Liver (tissue), 9 donors: ENCODE measurements around the gene PARD3. TPM values are rescaled to one million over a fixed set of nuclear protein-coding genes. Genes with fewer than 3 reads are reported as not detected.

Experiments
- DNase-seq: peaks from one replicate; pipeline ENCODE4 v3.0.0-alpha.2; 2017; ENCODE audit warnings: low spot score
- H3K27ac ChIP-seq, 2 donors: one replicate each; pipeline ENCODE4 v1.7.0; 2013; ENCODE audit warnings: inconsistent platforms in 2 of 2, low read length in 2 of 2, control low read depth in 1 of 2, low read depth in 1 of 2, mild to moderate bottlenecking in 1 of 2
- H3K27me3 ChIP-seq, 4 donors: one replicate each; pipeline versions ENCODE4 v1.6.1 to v1.7.0; 2013; ENCODE audit warnings: low read length in 3 of 4, inconsistent platforms in 1 of 4, mild to moderate bottlenecking in 1 of 4, moderate library complexity in 1 of 4; ENCODE audit not compliant: control insufficient read depth in 4 of 4, insufficient read depth in 4 of 4
- H3K36me3 ChIP-seq, 4 donors: one replicate each; pipeline versions ENCODE4 v1.6.1 to v1.7.0; 2013; ENCODE audit warnings: low read length in 3 of 4, mild to moderate bottlenecking in 3 of 4, low read depth in 1 of 4, moderate library complexity in 1 of 4; ENCODE audit not compliant: control insufficient read depth in 4 of 4, insufficient read depth in 3 of 4
- H3K4me1 ChIP-seq, 4 donors: one replicate each; pipeline versions ENCODE4 v1.6.1 to v1.7.0; 2013; ENCODE audit warnings: low read length in 3 of 4, mild to moderate bottlenecking in 3 of 4, moderate library complexity in 1 of 4; ENCODE audit not compliant: control insufficient read depth in 4 of 4, insufficient read depth in 4 of 4
- H3K4me3 ChIP-seq, 3 donors: one replicate each; pipeline versions ENCODE4 v1.6.1 to v1.7.0; 2013; ENCODE audit warnings: low read length in 3 of 3, control low read depth in 1 of 3, low read depth in 1 of 3, mild to moderate bottlenecking in 1 of 3
- H3K9ac ChIP-seq, 2 donors: one replicate each; pipeline ENCODE4 v1.7.0; 2013; ENCODE audit warnings: low read length in 2 of 2, mild to moderate bottlenecking in 2 of 2, moderate library complexity in 2 of 2, control low read depth in 1 of 2, low read depth in 1 of 2
- H3K9me3 ChIP-seq, 4 donors: one replicate each; pipeline versions ENCODE4 v1.6.1 to v1.7.0; 2013; ENCODE audit warnings: low read length in 3 of 4; ENCODE audit not compliant: control insufficient read depth in 4 of 4
- EGR1 ChIP-seq, 2 donors: IDR thresholded peaks; 2 replicates each; pipeline ENCODE4 v1.6.1; 2016 to 2018; ENCODE audit warnings: antibody characterized with exemption in 2 of 2, low read depth in 2 of 2
- FOXA1 ChIP-seq: IDR thresholded peaks from 2 replicates; pipeline ENCODE4 v1.6.1; 2016; ENCODE audit warnings: antibody characterized with exemption
- FOXA2 ChIP-seq: IDR thresholded peaks from 2 replicates; pipeline ENCODE4 v1.6.1; 2016; ENCODE audit warnings: antibody characterized with exemption
- GABPA ChIP-seq, 2 donors: IDR thresholded peaks in 1 of 2; conservative IDR thresholded peaks in 1 of 2; 2 replicates each; pipeline ENCODE4 v1.6.1; 2016; ENCODE audit warnings: antibody characterized with exemption in 2 of 2, mild to moderate bottlenecking in 1 of 2, moderate library complexity in 1 of 2
- HNF4G ChIP-seq: IDR thresholded peaks from 2 replicates; pipeline ENCODE4 v1.6.1; 2016; ENCODE audit warnings: antibody characterized with exemption
- JUND ChIP-seq, 2 donors: IDR thresholded peaks; 2 replicates each; pipeline ENCODE4 v1.6.1; 2016; ENCODE audit warnings: antibody characterized with exemption in 2 of 2
- NR2F2 ChIP-seq: IDR thresholded peaks from 2 replicates; pipeline ENCODE4 v1.6.1; 2016; ENCODE audit warnings: antibody characterized with exemption
- RAD21 ChIP-seq, 2 donors: IDR thresholded peaks; 2 replicates each; pipeline ENCODE4 v1.6.1; 2016; ENCODE audit warnings: antibody characterized with exemption in 2 of 2, mild to moderate bottlenecking in 2 of 2
- RXRA ChIP-seq, 2 donors: IDR thresholded peaks; 2 replicates each; pipeline ENCODE4 v1.6.1; 2017 to 2018; ENCODE audit warnings: antibody characterized with exemption in 2 of 2, mild to moderate bottlenecking in 1 of 2
- SP1 ChIP-seq: IDR thresholded peaks from 2 replicates; pipeline ENCODE4 v1.6.1; 2018; ENCODE audit warnings: antibody characterized with exemption, mild to moderate bottlenecking
- TAF1 ChIP-seq: conservative IDR thresholded peaks from 2 replicates; pipeline ENCODE4 v1.6.1; 2016; ENCODE audit warnings: antibody characterized with exemption, mild to moderate bottlenecking
- YY1 ChIP-seq: IDR thresholded peaks from 2 replicates; pipeline ENCODE4 v1.6.1; 2016; ENCODE audit warnings: antibody characterized with exemption, mild to moderate bottlenecking
- WGBS: extraction: QIAGEN DNeasy Blood & Tissue Kit; methylation state at CpG from one replicate; pipeline ENCODE4 v1.1.7; 2013; 5-methylcytosine and 5-hydroxymethylcytosine counted together
- polyA plus RNA-seq, 2 donors: library from polyadenylated mRNA; stranded (reverse) in 1 of 2; unstranded in 1 of 2; fragments of 200-250 nt in 1 of 2; fragments of >200 nt in 1 of 2; fragmentation: Nextera tagmentation in 1 of 2; extraction: Ambion mirVana in 1 of 2; gene quantifications; one replicate each; pipeline versions ENCODE4 v1.2.1 to v1.2.3, GENCODE V29; 2013 to 2015
- total RNA-seq, 2 donors: library from RNA; depleted of rRNA; stranded (reverse); fragments of >200 nt; gene quantifications; one replicate each; pipeline ENCODE4 v1.2.3, GENCODE V29; 2014
- TF ChIP-seq, protein P1 (sequence below): IDR thresholded peaks from 2 replicates; pipeline ENCODE4 v1.6.1; 2016; ENCODE audit warnings: antibody characterized with exemption
- TF ChIP-seq, protein P2 (sequence below): fragments of 150-350 bp; IDR thresholded peaks from 2 replicates; pipeline ENCODE4 v1.5.1; 2017; ENCODE audit warnings: improper control_type of control experiment, low read depth, low read length; ENCODE audit not compliant: missing input control
- TF ChIP-seq, protein P3 (sequence below): IDR thresholded peaks from 2 replicates; pipeline ENCODE4 v1.6.1; 2016; ENCODE audit warnings: antibody characterized with exemption
- TF ChIP-seq, protein P4 (sequence below): IDR thresholded peaks from 2 replicates; pipeline ENCODE4 v1.6.1; 2016; ENCODE audit warnings: antibody characterized with exemption, mild to moderate bottlenecking
- TF ChIP-seq, protein P5 (sequence below): IDR thresholded peaks from 2 replicates; pipeline ENCODE4 v1.6.1; 2016; ENCODE audit warnings: antibody characterized with exemption
- donor health status: healthy.
- donor health status: healthy.
- donor health status: healthy.
- donor health status: healthy.
- donor health status: healthy.

PARD3 gene
- total and polyA plus RNA-seq, 4 donors, result 12.3 to 43.8 (median 13.5) TPM

DNA sequence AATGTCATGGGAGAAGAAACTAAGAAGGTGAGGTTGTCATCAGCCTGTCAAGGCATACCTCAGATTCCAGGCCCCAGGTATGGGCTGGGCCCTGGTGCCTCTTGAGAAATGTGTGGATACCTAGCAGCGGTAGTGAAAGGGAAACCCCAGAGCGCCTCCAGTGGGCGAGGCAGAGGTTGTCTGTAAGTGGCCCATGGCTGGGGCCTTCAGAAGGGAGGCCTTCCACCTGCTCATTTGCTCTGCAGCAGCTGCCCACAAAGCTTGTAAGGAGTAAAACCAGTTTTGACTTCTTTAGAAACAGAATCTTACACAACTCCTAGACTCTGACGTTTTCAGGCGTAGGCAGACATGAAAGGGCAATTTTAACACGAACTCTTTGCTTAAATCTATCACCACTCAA lies 509.9 kb downstream of the PARD3 start:
- Histone ChIP-seq H3K4me1 (no peaks in the 10 kb centered on the region), H3K27me3 (no peaks in the 10 kb centered on the region), H3K36me3 (peaks cover 0 to 3% (median 2%) of the 10 kb centered on the region in 4 donors), H3K9me3 (no peaks in the 10 kb centered on the region), H3K9ac (no peak overlapping the region), H3K27ac (no peak overlapping the region), H3K4me3 (no peak overlapping the region)
- DNase-seq, result no peak
- TF ChIP-seq, protein P1, sequence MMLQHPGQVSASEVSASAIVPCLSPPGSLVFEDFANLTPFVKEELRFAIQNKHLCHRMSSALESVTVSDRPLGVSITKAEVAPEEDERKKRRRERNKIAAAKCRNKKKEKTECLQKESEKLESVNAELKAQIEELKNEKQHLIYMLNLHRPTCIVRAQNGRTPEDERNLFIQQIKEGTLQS, result no peak
- TF ChIP-seq RAD21 (IDR thresholded peaks at IDR 0.05), result no peak
- TF ChIP-seq RXRA (IDR thresholded peaks at IDR 0.05), result no peak
- TF ChIP-seq, protein P2, sequence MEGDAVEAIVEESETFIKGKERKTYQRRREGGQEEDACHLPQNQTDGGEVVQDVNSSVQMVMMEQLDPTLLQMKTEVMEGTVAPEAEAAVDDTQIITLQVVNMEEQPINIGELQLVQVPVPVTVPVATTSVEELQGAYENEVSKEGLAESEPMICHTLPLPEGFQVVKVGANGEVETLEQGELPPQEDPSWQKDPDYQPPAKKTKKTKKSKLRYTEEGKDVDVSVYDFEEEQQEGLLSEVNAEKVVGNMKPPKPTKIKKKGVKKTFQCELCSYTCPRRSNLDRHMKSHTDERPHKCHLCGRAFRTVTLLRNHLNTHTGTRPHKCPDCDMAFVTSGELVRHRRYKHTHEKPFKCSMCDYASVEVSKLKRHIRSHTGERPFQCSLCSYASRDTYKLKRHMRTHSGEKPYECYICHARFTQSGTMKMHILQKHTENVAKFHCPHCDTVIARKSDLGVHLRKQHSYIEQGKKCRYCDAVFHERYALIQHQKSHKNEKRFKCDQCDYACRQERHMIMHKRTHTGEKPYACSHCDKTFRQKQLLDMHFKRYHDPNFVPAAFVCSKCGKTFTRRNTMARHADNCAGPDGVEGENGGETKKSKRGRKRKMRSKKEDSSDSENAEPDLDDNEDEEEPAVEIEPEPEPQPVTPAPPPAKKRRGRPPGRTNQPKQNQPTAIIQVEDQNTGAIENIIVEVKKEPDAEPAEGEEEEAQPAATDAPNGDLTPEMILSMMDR, result no peak
- TF ChIP-seq NR2F2, result no peak
- TF ChIP-seq EGR1 (IDR thresholded peaks at IDR 0.05; ENCODE audit: low read depth in 2 of 2), result no peak
- no peak for TF ChIP-seq YY1
- TF ChIP-seq, protein P3, sequence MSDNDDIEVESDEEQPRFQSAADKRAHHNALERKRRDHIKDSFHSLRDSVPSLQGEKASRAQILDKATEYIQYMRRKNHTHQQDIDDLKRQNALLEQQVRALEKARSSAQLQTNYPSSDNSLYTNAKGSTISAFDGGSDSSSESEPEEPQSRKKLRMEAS, result no peak
- no peak for TF ChIP-seq JUND (IDR thresholded peaks at IDR 0.05)
- TF ChIP-seq TAF1, result no peak
- TF ChIP-seq HNF4G, result no peak
- TF ChIP-seq, protein P4, sequence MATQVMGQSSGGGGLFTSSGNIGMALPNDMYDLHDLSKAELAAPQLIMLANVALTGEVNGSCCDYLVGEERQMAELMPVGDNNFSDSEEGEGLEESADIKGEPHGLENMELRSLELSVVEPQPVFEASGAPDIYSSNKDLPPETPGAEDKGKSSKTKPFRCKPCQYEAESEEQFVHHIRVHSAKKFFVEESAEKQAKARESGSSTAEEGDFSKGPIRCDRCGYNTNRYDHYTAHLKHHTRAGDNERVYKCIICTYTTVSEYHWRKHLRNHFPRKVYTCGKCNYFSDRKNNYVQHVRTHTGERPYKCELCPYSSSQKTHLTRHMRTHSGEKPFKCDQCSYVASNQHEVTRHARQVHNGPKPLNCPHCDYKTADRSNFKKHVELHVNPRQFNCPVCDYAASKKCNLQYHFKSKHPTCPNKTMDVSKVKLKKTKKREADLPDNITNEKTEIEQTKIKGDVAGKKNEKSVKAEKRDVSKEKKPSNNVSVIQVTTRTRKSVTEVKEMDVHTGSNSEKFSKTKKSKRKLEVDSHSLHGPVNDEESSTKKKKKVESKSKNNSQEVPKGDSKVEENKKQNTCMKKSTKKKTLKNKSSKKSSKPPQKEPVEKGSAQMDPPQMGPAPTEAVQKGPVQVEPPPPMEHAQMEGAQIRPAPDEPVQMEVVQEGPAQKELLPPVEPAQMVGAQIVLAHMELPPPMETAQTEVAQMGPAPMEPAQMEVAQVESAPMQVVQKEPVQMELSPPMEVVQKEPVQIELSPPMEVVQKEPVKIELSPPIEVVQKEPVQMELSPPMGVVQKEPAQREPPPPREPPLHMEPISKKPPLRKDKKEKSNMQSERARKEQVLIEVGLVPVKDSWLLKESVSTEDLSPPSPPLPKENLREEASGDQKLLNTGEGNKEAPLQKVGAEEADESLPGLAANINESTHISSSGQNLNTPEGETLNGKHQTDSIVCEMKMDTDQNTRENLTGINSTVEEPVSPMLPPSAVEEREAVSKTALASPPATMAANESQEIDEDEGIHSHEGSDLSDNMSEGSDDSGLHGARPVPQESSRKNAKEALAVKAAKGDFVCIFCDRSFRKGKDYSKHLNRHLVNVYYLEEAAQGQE, result no peak
- no peak for TF ChIP-seq SP1
- 90% methylated on average over 6 of the region's 6 CpGs for WGBS

DNA sequence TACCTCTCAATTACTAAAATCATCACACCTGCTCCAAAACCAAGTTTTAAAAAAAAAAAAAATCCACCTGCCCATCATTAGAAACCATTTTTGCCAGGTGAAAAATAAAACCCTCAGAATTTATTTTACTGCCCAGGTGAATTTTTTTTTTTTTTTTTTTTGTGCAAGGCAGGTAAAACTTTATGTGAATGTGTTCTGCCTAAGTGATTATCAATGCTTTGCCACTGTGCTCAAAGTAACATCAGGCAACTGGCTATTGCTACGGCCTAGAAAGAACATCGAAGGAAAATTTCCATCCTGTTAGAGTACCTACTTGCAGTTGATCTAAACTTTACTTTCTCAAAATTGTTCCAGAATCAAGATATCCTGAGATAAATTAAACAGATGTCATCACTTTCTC lies 512.1 kb downstream of the PARD3 start:
- no peak overlapping the region for H3K9ac ChIP-seq
- H3K36me3 ChIP-seq, result peaks cover 0 to 3% (median 2%) of the 10 kb centered on the region in 4 donors
- no peaks in the 10 kb centered on the region for H3K9me3 ChIP-seq
- no peaks in the 10 kb centered on the region for H3K27me3 ChIP-seq
- TF ChIP-seq YY1, result no peak
- TF ChIP-seq, protein P4, result no peak
- no peak for TF ChIP-seq EGR1 (IDR thresholded peaks at IDR 0.05; ENCODE audit: low read depth in 2 of 2)
- no peak for TF ChIP-seq FOXA2
- no peak for TF ChIP-seq FOXA1
- TF ChIP-seq HNF4G, result no peak
- TF ChIP-seq, protein P5, sequence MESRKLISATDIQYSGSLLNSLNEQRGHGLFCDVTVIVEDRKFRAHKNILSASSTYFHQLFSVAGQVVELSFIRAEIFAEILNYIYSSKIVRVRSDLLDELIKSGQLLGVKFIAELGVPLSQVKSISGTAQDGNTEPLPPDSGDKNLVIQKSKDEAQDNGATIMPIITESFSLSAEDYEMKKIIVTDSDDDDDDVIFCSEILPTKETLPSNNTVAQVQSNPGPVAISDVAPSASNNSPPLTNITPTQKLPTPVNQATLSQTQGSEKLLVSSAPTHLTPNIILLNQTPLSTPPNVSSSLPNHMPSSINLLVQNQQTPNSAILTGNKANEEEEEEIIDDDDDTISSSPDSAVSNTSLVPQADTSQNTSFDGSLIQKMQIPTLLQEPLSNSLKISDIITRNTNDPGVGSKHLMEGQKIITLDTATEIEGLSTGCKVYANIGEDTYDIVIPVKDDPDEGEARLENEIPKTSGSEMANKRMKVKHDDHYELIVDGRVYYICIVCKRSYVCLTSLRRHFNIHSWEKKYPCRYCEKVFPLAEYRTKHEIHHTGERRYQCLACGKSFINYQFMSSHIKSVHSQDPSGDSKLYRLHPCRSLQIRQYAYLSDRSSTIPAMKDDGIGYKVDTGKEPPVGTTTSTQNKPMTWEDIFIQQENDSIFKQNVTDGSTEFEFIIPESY, result no peak
- TF ChIP-seq RAD21 (IDR thresholded peaks at IDR 0.05), result no peak
- no peak for TF ChIP-seq RXRA (IDR thresholded peaks at IDR 0.05)
- TF ChIP-seq, protein P1, result no peak
- TF ChIP-seq, protein P2, result no peak
- TF ChIP-seq GABPA (IDR thresholded peaks at IDR 0.05 in 1 of 2, conservative IDR thresholded peaks at IDR 0.05 in 1 of 2), result no peak
- no peak for TF ChIP-seq SP1
- no peak for TF ChIP-seq TAF1
- TF ChIP-seq JUND (IDR thresholded peaks at IDR 0.05), result no peak
- no peak for TF ChIP-seq NR2F2
- no peak for DNase-seq
- no peak overlapping the region for H3K4me3 ChIP-seq
- H3K27ac ChIP-seq, result no peak overlapping the region
- WGBS, result 96% methylated on average over 2 of the region's 2 CpGs
- H3K4me1 ChIP-seq, result peaks cover 0 to 2% (median 1%) of the 10 kb centered on the region in 4 donors
